H1 (cell line): ENCODE measurements around the gene SOCS4. TPM values are rescaled to one million over a fixed set of nuclear protein-coding genes. Genes with fewer than 3 reads are reported as not detected.

Source experiments
- BACH1 ChIP-seq: IDR thresholded peaks from 2 replicates; pipeline ENCODE4 v1.6.1; 2012; ENCODE audit warnings: low read length, improper control_type of control experiment
- CHD7 ChIP-seq: fragments of 300-600 bp; sonication (generic); IDR thresholded peaks from 2 replicates; pipeline ENCODE4 v1.7.1; 2012; ENCODE audit warnings: low read length, moderate library complexity, mild to moderate bottlenecking, inconsistent platforms; ENCODE audit not compliant: insufficient replicate concordance
- JUN ChIP-seq: IDR thresholded peaks from 2 replicates; pipeline ENCODE4 v1.6.1; 2011; ENCODE audit warnings: low read depth, mild to moderate bottlenecking, improper control_type of control experiment, low read length
- polyA plus RNA-seq, 7 experiments: library from polyadenylated mRNA; depleted of rRNA in 3 of 7; stranded (reverse) in 5 of 7; unstranded in 2 of 7; fragments of >200 nt in 5 of 7; fragments of 200-250 nt in 2 of 7; gene quantifications; 1 replicate in 5 of 7; 2 replicates in 1 of 7; 4 replicates in 1 of 7; pipeline versions ENCODE4 v1.2.1 to v1.2.3, GENCODE V29; 2011 to 2013; ENCODE audit warnings: missing spikeins in 2 of 7, mixed read lengths in 2 of 7
- total RNA-seq: library from RNA; stranded (reverse); fragmentation: NEBNext Ultra II Directional; extraction: Animal tissue kit (Norgen Biotek cat#: 25700); gene quantifications from 2 replicates; pipeline ENCODE4 v1.2.1, GENCODE V29; 2021

The SOCS4 gene
- total and polyA plus RNA-seq, 2 of the 8 experiments (the other 6 are each of a cell fraction or from before 2014, with no cell fraction given): 5.5 to 31.5 TPM

GRCh38 chr14:55028476-55028875, 1.4 kb downstream of the SOCS4 start (continued):
- TF ChIP-seq CHD7 (no peak), BACH1 (no peak), JUN (no peak)
- TF ChIP-seq, all 59 proteins: peak for 0
